Chondrocyte (in vitro differentiated cells): ENCODE data around the gene TNFRSF1B. TPM values are rescaled to one million over a fixed set of nuclear protein-coding genes. Genes with fewer than 3 reads are reported as not detected.

Source experiments
- DNase-seq: peaks from one replicate; pipeline ENCODE4 v3.0.0; 2021; ENCODE audit warnings: mixed read lengths, low spot score
- H3K27ac Mint-ChIP-seq: one replicate; pipeline ENCODE4 v1.8.0; 2021; ENCODE audit warnings: mild to moderate bottlenecking, moderate library complexity, mixed read lengths; ENCODE audit not compliant: unreplicated experiment
- H3K27me3 Mint-ChIP-seq: 2 replicates; pipeline ENCODE4 v1.8.0; 2021; ENCODE audit warnings: low read depth, mixed read lengths
- H3K36me3 Mint-ChIP-seq: 2 replicates; pipeline ENCODE4 v1.8.0; 2021; ENCODE audit warnings: low read depth, mixed read lengths
- H3K4me1 Mint-ChIP-seq: 2 replicates; pipeline ENCODE4 v1.8.0; 2021; ENCODE audit warnings: low read depth, mild to moderate bottlenecking, mixed read lengths
- H3K4me3 Mint-ChIP-seq: one replicate; pipeline ENCODE4 v1.8.0; 2021; ENCODE audit warnings: mild to moderate bottlenecking, moderate library complexity, mixed read lengths; ENCODE audit not compliant: unreplicated experiment
- H3K9me3 Mint-ChIP-seq: 2 replicates; pipeline ENCODE4 v1.8.0; 2021; ENCODE audit warnings: low read depth, mixed read lengths
- CTCF ChIP-seq: fragments of 200-600 bp; sonication (generic); IDR thresholded peaks from 2 replicates; pipeline ENCODE4 v1.5.0; 2021; ENCODE audit warnings: antibody characterized with exemption, mild to moderate bottlenecking, moderate library complexity
- total RNA-seq: library from RNA; stranded (reverse); gene quantifications from 3 replicates; pipeline ENCODE4 v1.2.1, GENCODE V29; 2021

The TNFRSF1B gene
- total RNA-seq, 1 donor from 2014 or later: 0.22 TPM

GRCh38 chr1:12232221-12232620 is 65.4 kb downstream of the TNFRSF1B start:
- H3K36me3 Mint-ChIP-seq: no peaks in the 10 kb centered on the region

GRCh38 chr1:12244078-12244477 is 77.3 kb downstream of the TNFRSF1B start:
- peaks cover 17% of the 10 kb centered on the region for H3K4me1 Mint-ChIP-seq
- DNase-seq: no peak
- no peak overlapping the region for H3K27ac Mint-ChIP-seq
- TF ChIP-seq CTCF: peak; percentile 63
- H3K9me3 Mint-ChIP-seq: no peaks in the 10 kb centered on the region
- peaks cover 17% of the 10 kb centered on the region for H3K36me3 Mint-ChIP-seq
- H3K27me3 Mint-ChIP-seq: no peaks in the 10 kb centered on the region
- no peak overlapping the region for H3K4me3 Mint-ChIP-seq

More at GRCh38 chr1:12232221-12232620, 65.4 kb downstream of the TNFRSF1B start:
- no peak overlapping the region for H3K4me3 Mint-ChIP-seq
- TF ChIP-seq CTCF: no peak
- H3K4me1 Mint-ChIP-seq: peaks cover 10% of the 10 kb centered on the region
- H3K27ac Mint-ChIP-seq: no peak overlapping the region
- DNase-seq: no peak
- H3K9me3 Mint-ChIP-seq: no peaks in the 10 kb centered on the region
- no peaks in the 10 kb centered on the region for H3K27me3 Mint-ChIP-seq

GRCh38 chr1:12244585-12244984 is 77.8 kb downstream of the TNFRSF1B start:
- DNase-seq: no peak
- no peaks in the 10 kb centered on the region for H3K9me3 Mint-ChIP-seq
- H3K27me3 Mint-ChIP-seq: no peaks in the 10 kb centered on the region
- TF ChIP-seq CTCF: no peak
- H3K4me1 Mint-ChIP-seq: peaks cover 14% of the 10 kb centered on the region
- H3K36me3 Mint-ChIP-seq: peaks cover 22% of the 10 kb centered on the region
- no peak overlapping the region for H3K4me3 Mint-ChIP-seq
- H3K27ac Mint-ChIP-seq: no peak overlapping the region

- H3K9me3 Mint-ChIP-seq: no peaks in the 10 kb centered on the region
- H3K4me3 Mint-ChIP-seq: no peak overlapping the region
- no peaks in the 10 kb centered on the region for H3K27me3 Mint-ChIP-seq
- peaks cover 27% of the 10 kb centered on the region for H3K36me3 Mint-ChIP-seq
- no peak for TF ChIP-seq CTCF
- DNase-seq: no peak
- H3K27ac Mint-ChIP-seq: no peak overlapping the region
- H3K4me1 Mint-ChIP-seq: peaks cover 12% of the 10 kb centered on the region
Observed at GRCh38 chr1:12245116-12245515, 78.3 kb downstream of the TNFRSF1B start.

GRCh38 chr1:12245733-12246132 is 78.9 kb downstream of the TNFRSF1B start:
- H3K27ac Mint-ChIP-seq: no peak overlapping the region
- TF ChIP-seq CTCF: no peak
- H3K9me3 Mint-ChIP-seq: no peaks in the 10 kb centered on the region
- no peak overlapping the region for H3K4me3 Mint-ChIP-seq
- no peaks in the 10 kb centered on the region for H3K27me3 Mint-ChIP-seq
- DNase-seq: no peak
- H3K4me1 Mint-ChIP-seq: peaks cover 12% of the 10 kb centered on the region
- peaks cover 27% of the 10 kb centered on the region for H3K36me3 Mint-ChIP-seq
